HEK293T (cell line): ENCODE measurements around the gene HERC2.

Experiments
- FOXA1 ChIP-seq: fragments of 450-650 bp; IDR thresholded peaks from 2 replicates; pipeline ENCODE4 v1.6.1; 2016; ENCODE audit warnings: mild to moderate bottlenecking
- NFRKB ChIP-seq: fragments of 450-650 bp; IDR thresholded peaks from 2 replicates; pipeline ENCODE4 v1.6.1; 2016; ENCODE audit warnings: mild to moderate bottlenecking, moderate library complexity
- SP1 ChIP-seq: fragments of 450-650 bp; IDR thresholded peaks from 2 replicates; pipeline ENCODE4 v1.6.1; 2017
- SUZ12 ChIP-seq: fragments of 450-650 bp; IDR thresholded peaks from 2 replicates; pipeline ENCODE4 v1.6.1; 2016; ENCODE audit warnings: mild to moderate bottlenecking
- TARDBP ChIP-seq: fragments of 450-650 bp; IDR thresholded peaks from 2 replicates; pipeline ENCODE4 v1.6.1; 2016

GRCh38 chr15:28075573-28075972, 246.4 kb downstream of the HERC2 start:
- TF ChIP-seq NFRKB (no peak), TARDBP (no peak), FOXA1 (no peak), SP1 (no peak), SUZ12 (no peak)
